ENCODE data around the gene HPGD. TPM values are rescaled to one million over a fixed set of nuclear protein-coding genes. Genes with fewer than 3 reads are reported as not detected.

The HPGD gene
- total RNA-seq, 1 donor from 2014 or later: 16.5 TPM

- H3K4me1 Mint-ChIP-seq (ENCODE audit: unreplicated experiment): no peaks in the 10 kb centered on the region
- peaks cover 22% of the 10 kb centered on the region for H3K27me3 Mint-ChIP-seq
- H3K4me3 Mint-ChIP-seq: no peak overlapping the region
- DNase-seq (ENCODE audit: extremely low spot score, unreplicated experiment): no peak
- no peaks in the 10 kb centered on the region for H3K36me3 Mint-ChIP-seq
- H3K9me3 Mint-ChIP-seq: no peaks in the 10 kb centered on the region
- no peak overlapping the region for H3K27ac Mint-ChIP-seq
- TF ChIP-seq CTCF (conservative IDR thresholded peaks at IDR 0.05): no peak
Measured at GRCh38 chr4:174528226-174528625, 5.9 kb upstream of the HPGD start.

- Mint-ChIP-seq H3K36me3 (no peaks in the 10 kb centered on the region), H3K4me1 (ENCODE audit: unreplicated experiment) (no peaks in the 10 kb centered on the region), H3K4me3 (no peak overlapping the region), H3K27ac (no peak overlapping the region), H3K9me3 (no peaks in the 10 kb centered on the region), H3K27me3 (peaks cover 35% of the 10 kb centered on the region)
- DNase-seq (ENCODE audit: extremely low spot score, unreplicated experiment): no peak
- TF ChIP-seq CTCF (conservative IDR thresholded peaks at IDR 0.05): no peak
Measured at GRCh38 chr4:174526731-174527130, 4.4 kb upstream of the HPGD start.

GRCh38 chr4:174524242-174524641 lies 2.0 kb upstream of the HPGD start:
- Mint-ChIP-seq H3K27ac (peak overlapping the region; percentile 45), H3K27me3 (peaks cover 46% of the 10 kb centered on the region), H3K4me3 (peak overlapping the region; percentile 90), H3K36me3 (no peaks in the 10 kb centered on the region), H3K4me1 (ENCODE audit: unreplicated experiment) (no peaks in the 10 kb centered on the region), H3K9me3 (no peaks in the 10 kb centered on the region)
- TF ChIP-seq CTCF (conservative IDR thresholded peaks at IDR 0.05): no peak
- DNase-seq (ENCODE audit: extremely low spot score, unreplicated experiment): no peak

- no peak for DNase-seq (ENCODE audit: extremely low spot score, unreplicated experiment)
- H3K27me3 Mint-ChIP-seq: peaks cover 46% of the 10 kb centered on the region
- H3K27ac Mint-ChIP-seq: peak overlapping the region; percentile 68
- H3K4me3 Mint-ChIP-seq: peak overlapping the region; percentile 90
- no peak for TF ChIP-seq CTCF (conservative IDR thresholded peaks at IDR 0.05)
- H3K36me3 Mint-ChIP-seq: no peaks in the 10 kb centered on the region
- H3K4me1 Mint-ChIP-seq (ENCODE audit: unreplicated experiment): no peaks in the 10 kb centered on the region
- H3K9me3 Mint-ChIP-seq: no peaks in the 10 kb centered on the region
Measured at GRCh38 chr4:174523025-174523693, 871 bp upstream of the HPGD start.

- no peaks in the 10 kb centered on the region for H3K36me3 Mint-ChIP-seq
- H3K4me1 Mint-ChIP-seq (ENCODE audit: unreplicated experiment): no peaks in the 10 kb centered on the region
- H3K4me3 Mint-ChIP-seq: peak overlapping the region; percentile 89
- H3K27ac Mint-ChIP-seq: peak overlapping the region; percentile 70
- H3K27me3 Mint-ChIP-seq: peaks cover 46% of the 10 kb centered on the region
- TF ChIP-seq CTCF (conservative IDR thresholded peaks at IDR 0.05): no peak
- DNase-seq (ENCODE audit: extremely low spot score, unreplicated experiment): no peak
- no peaks in the 10 kb centered on the region for H3K9me3 Mint-ChIP-seq
Measured at GRCh38 chr4:174521800-174522182, 497 bp downstream of the HPGD start.
